Measurements from ENCODE around the gene WBP11. TPM values are rescaled to one million over a fixed set of nuclear protein-coding genes. Genes with fewer than 3 reads are reported as not detected.

WBP11 gene
- total and polyA plus RNA-seq, 2 of the 13 experiments (the other 11 are each of a cell fraction or from before 2014, with no cell fraction given), result 7.6 to 31.0 TPM

DNA sequence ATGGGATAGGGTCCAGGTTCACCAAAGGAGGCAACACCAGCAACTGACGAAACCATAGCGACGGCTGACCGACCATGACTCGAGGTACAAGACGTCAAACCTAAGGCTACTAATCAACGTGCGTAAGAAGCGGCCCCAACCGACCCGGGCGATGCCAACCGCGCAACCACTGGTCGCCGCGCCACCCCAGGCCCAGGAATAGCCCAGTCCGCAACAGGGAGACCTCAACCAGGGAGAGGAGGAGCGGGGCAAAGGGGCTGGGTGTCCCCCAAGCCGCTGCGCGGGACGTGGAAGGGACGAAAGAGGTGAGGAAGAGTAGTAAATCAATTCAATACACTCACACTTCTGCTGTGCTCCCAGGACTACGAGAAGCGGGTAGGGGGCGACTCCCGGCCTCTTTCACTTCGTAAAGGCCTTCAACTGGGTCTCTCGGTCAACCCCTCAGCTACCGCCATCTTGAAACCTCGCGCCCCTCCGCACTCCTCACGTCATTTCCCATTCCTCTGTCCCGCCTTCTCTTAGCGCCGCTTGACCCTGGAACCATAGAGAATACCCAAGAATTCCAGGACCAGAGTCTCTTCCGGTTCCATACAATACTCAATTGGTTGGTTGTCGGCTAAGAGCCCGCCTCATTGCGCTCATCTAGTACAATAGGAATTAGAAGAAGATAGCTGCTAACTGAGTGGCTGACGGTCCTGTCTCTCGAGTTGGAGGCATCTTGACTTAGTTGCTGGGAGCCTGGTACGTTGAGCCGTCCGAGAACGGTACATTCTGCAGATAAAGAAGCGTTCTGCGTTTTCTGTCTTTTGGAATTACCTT is at the start of gene WBP11, which contains the start of gene C12orf60 (continued):
- no peak for TF ChIP-seq GPN1 (CRISPR knock-in tag; IDR thresholded peaks at IDR 0.05; ENCODE audit: borderline replicate concordance)
- no peak for TF ChIP-seq MLLT10 (CRISPR knock-in tag; IDR thresholded peaks at IDR 0.05)
- TF ChIP-seq, protein P1, sequence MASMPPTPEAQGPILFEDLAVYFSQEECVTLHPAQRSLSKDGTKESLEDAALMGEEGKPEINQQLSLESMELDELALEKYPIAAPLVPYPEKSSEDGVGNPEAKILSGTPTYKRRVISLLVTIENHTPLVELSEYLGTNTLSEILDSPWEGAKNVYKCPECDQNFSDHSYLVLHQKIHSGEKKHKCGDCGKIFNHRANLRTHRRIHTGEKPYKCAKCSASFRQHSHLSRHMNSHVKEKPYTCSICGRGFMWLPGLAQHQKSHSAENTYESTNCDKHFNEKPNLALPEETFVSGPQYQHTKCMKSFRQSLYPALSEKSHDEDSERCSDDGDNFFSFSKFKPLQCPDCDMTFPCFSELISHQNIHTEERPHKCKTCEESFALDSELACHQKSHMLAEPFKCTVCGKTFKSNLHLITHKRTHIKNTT (CRISPR knock-in tag; IDR thresholded peaks at IDR 0.05), result no peak
- peak; percentile 91 for TF ChIP-seq THAP11 (CRISPR knock-in tag; IDR thresholded peaks at IDR 0.05)
- TF ChIP-seq, protein P2, sequence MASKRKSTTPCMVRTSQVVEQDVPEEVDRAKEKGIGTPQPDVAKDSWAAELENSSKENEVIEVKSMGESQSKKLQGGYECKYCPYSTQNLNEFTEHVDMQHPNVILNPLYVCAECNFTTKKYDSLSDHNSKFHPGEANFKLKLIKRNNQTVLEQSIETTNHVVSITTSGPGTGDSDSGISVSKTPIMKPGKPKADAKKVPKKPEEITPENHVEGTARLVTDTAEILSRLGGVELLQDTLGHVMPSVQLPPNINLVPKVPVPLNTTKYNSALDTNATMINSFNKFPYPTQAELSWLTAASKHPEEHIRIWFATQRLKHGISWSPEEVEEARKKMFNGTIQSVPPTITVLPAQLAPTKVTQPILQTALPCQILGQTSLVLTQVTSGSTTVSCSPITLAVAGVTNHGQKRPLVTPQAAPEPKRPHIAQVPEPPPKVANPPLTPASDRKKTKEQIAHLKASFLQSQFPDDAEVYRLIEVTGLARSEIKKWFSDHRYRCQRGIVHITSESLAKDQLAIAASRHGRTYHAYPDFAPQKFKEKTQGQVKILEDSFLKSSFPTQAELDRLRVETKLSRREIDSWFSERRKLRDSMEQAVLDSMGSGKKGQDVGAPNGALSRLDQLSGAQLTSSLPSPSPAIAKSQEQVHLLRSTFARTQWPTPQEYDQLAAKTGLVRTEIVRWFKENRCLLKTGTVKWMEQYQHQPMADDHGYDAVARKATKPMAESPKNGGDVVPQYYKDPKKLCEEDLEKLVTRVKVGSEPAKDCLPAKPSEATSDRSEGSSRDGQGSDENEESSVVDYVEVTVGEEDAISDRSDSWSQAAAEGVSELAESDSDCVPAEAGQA (IDR thresholded peaks at IDR 0.05; ENCODE audit: low read depth), result peak; percentile 92
- TF ChIP-seq, protein P2 (CRISPR knock-in tag; IDR thresholded peaks at IDR 0.05; ENCODE audit: borderline replicate concordance), result no peak
- no peak for TF ChIP-seq NCOA1 (CRISPR knock-in tag; IDR thresholded peaks at IDR 0.05)
- no peak for TF ChIP-seq ZNF354B (CRISPR knock-in tag; IDR thresholded peaks at IDR 0.05)
- no peak for TF ChIP-seq NPAS2 (CRISPR knock-in tag; IDR thresholded peaks at IDR 0.05; ENCODE audit: borderline replicate concordance)
- TF ChIP-seq DR1 (CRISPR knock-in tag; IDR thresholded peaks at IDR 0.05), result no peak
- TF ChIP-seq KDM1A (CRISPR knock-in tag; IDR thresholded peaks at IDR 0.05), result no peak
- TF ChIP-seq ZSCAN22 (CRISPR knock-in tag; IDR thresholded peaks at IDR 0.05), result no peak
- TF ChIP-seq FOXK1 (CRISPR knock-in tag; IDR thresholded peaks at IDR 0.05; ENCODE audit: borderline replicate concordance, low read depth), result no peak
- TF ChIP-seq ZFY (CRISPR knock-in tag; IDR thresholded peaks at IDR 0.05), result peak; percentile 72
- peak; percentile 74 for TF ChIP-seq ELF3 (CRISPR knock-in tag; IDR thresholded peaks at IDR 0.05)
- peak; percentile 93 for TF ChIP-seq POLR2G (IDR thresholded peaks at IDR 0.05; ENCODE audit: low read depth, low read length)
- TF ChIP-seq, protein P3, sequence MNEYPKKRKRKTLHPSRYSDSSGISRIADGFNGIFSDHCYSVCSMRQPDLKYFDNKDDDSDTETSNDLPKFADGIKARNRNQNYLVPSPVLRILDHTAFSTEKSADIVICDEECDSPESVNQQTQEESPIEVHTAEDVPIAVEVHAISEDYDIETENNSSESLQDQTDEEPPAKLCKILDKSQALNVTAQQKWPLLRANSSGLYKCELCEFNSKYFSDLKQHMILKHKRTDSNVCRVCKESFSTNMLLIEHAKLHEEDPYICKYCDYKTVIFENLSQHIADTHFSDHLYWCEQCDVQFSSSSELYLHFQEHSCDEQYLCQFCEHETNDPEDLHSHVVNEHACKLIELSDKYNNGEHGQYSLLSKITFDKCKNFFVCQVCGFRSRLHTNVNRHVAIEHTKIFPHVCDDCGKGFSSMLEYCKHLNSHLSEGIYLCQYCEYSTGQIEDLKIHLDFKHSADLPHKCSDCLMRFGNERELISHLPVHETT (CRISPR knock-in tag; conservative IDR thresholded peaks at IDR 0.05), result no peak
- TF ChIP-seq RNF2 (conservative IDR thresholded peaks at IDR 0.05; ENCODE audit: low read depth), result no peak
- no peak for TF ChIP-seq ZNF772 (CRISPR knock-in tag; IDR thresholded peaks at IDR 0.05)
- TF ChIP-seq ZNF660 (CRISPR knock-in tag; IDR thresholded peaks at IDR 0.05; ENCODE audit: borderline replicate concordance, low read depth), result no peak
- no peak; the same call in 1 of the 2 replicates for TF ChIP-seq NFKB2 (CRISPR knock-in tag; IDR thresholded peaks at IDR 0.05; ENCODE audit: borderline replicate concordance)
- TF ChIP-seq, protein P4, sequence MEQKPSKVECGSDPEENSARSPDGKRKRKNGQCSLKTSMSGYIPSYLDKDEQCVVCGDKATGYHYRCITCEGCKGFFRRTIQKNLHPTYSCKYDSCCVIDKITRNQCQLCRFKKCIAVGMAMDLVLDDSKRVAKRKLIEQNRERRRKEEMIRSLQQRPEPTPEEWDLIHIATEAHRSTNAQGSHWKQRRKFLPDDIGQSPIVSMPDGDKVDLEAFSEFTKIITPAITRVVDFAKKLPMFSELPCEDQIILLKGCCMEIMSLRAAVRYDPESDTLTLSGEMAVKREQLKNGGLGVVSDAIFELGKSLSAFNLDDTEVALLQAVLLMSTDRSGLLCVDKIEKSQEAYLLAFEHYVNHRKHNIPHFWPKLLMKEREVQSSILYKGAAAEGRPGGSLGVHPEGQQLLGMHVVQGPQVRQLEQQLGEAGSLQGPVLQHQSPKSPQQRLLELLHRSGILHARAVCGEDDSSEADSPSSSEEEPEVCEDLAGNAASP (CRISPR knock-in tag; IDR thresholded peaks at IDR 0.05; ENCODE audit: borderline replicate concordance), result no peak
